Measurements from ENCODE around the gene TMEM175.
"Not testable (repeated sequence)": the region's sequence is repeated elsewhere in the genome, so short reads cannot be mapped to it uniquely, and the experiment has no call there.

Gene TMEM175

GRCh38 chr4:925771-926500 lies 6.3 kb upstream of the TMEM175 start:
- no peaks in the 10 kb centered on the region for H3K9me2 ChIP-seq (replicated peaks; ENCODE audit: low read depth, low read length)
- no peaks in the 10 kb centered on the region for H3F3A ChIP-seq (ENCODE audit: low read depth)
- no peak overlapping the region for H2AFZ ChIP-seq (ENCODE audit: low read length)
- H3K36me3 ChIP-seq (ENCODE audit: insufficient read depth, low read length) = no peaks in the 10 kb centered on the region
- no peak overlapping the region for H3K4me3 ChIP-seq (ENCODE audit: low read length, poor library complexity, severe bottlenecking)
- H3K4me1 ChIP-seq (ENCODE audit: insufficient read depth, low read length, poor library complexity, severe bottlenecking) = peaks cover 55% of the 10 kb centered on the region
- H4K20me1 ChIP-seq (ENCODE audit: insufficient read depth, low read length, poor library complexity, severe bottlenecking) = peaks cover 57% of the 10 kb centered on the region
- H3K9me3 ChIP-seq (ENCODE audit: insufficient read depth, low read depth, low read length) = no peaks in the 10 kb centered on the region
- no peak for TF ChIP-seq EZH2phosphoT487 (IDR thresholded peaks at IDR 0.05; ENCODE audit: borderline replicate concordance)
- TF ChIP-seq CTCF (conservative IDR thresholded peaks at IDR 0.05; ENCODE audit: low read length) = no peak
- H3K4me2 ChIP-seq (ENCODE audit: low read depth, low read length, poor library complexity, severe bottlenecking) = peak overlapping the region; percentile 13
- peaks cover 90% of the 10 kb centered on the region for H3K79me2 ChIP-seq (ENCODE audit: insufficient read depth, low read length)
- H3K9ac ChIP-seq (ENCODE audit: low read depth, low read length, poor library complexity, severe bottlenecking) = no peak overlapping the region
- H3K27me3 ChIP-seq (ENCODE audit: insufficient read depth, low read length, poor library complexity, severe bottlenecking) = no peaks in the 10 kb centered on the region

- Histone ChIP-seq H3K9ac (ENCODE audit: low read depth, low read length, poor library complexity, severe bottlenecking) (no peak overlapping the region), H3F3A (ENCODE audit: low read depth) (no peaks in the 10 kb centered on the region), H3K9me3 (ENCODE audit: insufficient read depth, low read depth, low read length) (no peaks in the 10 kb centered on the region), H3K27me3 (ENCODE audit: insufficient read depth, low read length, poor library complexity, severe bottlenecking) (peaks cover under 1% of the 10 kb centered on the region), H3K4me2 (ENCODE audit: low read depth, low read length, poor library complexity, severe bottlenecking) (peak overlapping the region; percentile 13), H4K20me1 (ENCODE audit: insufficient read depth, low read length, poor library complexity, severe bottlenecking) (peaks cover 57% of the 10 kb centered on the region), H3K36me3 (ENCODE audit: insufficient read depth, low read length) (no peaks in the 10 kb centered on the region), H3K4me3 (ENCODE audit: low read length, poor library complexity, severe bottlenecking) (no peak overlapping the region), H3K9me2 (replicated peaks; ENCODE audit: low read depth, low read length) (no peaks in the 10 kb centered on the region), H3K79me2 (ENCODE audit: insufficient read depth, low read length) (peaks cover 90% of the 10 kb centered on the region), H2AFZ (ENCODE audit: low read length) (no peak overlapping the region), H3K4me1 (ENCODE audit: insufficient read depth, low read length, poor library complexity, severe bottlenecking) (peaks cover 56% of the 10 kb centered on the region)
- TF ChIP-seq CTCF (conservative IDR thresholded peaks at IDR 0.05; ENCODE audit: low read length) (peak; percentile 33; the same call in 1 of the 2 replicates), EZH2phosphoT487 (IDR thresholded peaks at IDR 0.05; ENCODE audit: borderline replicate concordance) (no peak)
Measured at GRCh38 chr4:926538-926937, 5.7 kb upstream of the TMEM175 start.

GRCh38 chr4:927566-927965 lies 4.7 kb upstream of the TMEM175 start:
- Histone ChIP-seq H3K79me2 (ENCODE audit: insufficient read depth, low read length) (peaks cover 85% of the 10 kb centered on the region), H3K4me1 (ENCODE audit: insufficient read depth, low read length, poor library complexity, severe bottlenecking) (peaks cover 49% of the 10 kb centered on the region), H3K4me3 (ENCODE audit: low read length, poor library complexity, severe bottlenecking) (peak overlapping the region; percentile 35), H3K4me2 (ENCODE audit: low read depth, low read length, poor library complexity, severe bottlenecking) (peak overlapping the region; percentile 96), H4K20me1 (ENCODE audit: insufficient read depth, low read length, poor library complexity, severe bottlenecking) (peaks cover 59% of the 10 kb centered on the region)
- not testable (repeated sequence) for H2AFZ ChIP-seq (ENCODE audit: low read length); H3K27me3 ChIP-seq (ENCODE audit: insufficient read depth, low read length, poor library complexity, severe bottlenecking); H3K36me3 ChIP-seq (ENCODE audit: insufficient read depth, low read length); H3K9ac ChIP-seq (ENCODE audit: low read depth, low read length, poor library complexity, severe bottlenecking); H3F3A ChIP-seq (ENCODE audit: low read depth); H3K9me2 ChIP-seq (replicated peaks; ENCODE audit: low read depth, low read length); H3K9me3 ChIP-seq (ENCODE audit: insufficient read depth, low read depth, low read length)

All from Loucy (cell line).